Stimulated activated CD8-positive, alpha-beta memory T cell treated with anti-CD3 and anti-CD28 coated beads, Interleukin-4, amount 100 ng/mL, for 48 hours (primary cell): ENCODE measurements around the gene BLOC1S6.

Source experiments
- DNase-seq: peaks from one replicate; pipeline ENCODE4 v3.0.0-alpha.2; 2020

BLOC1S6 gene, protein sequence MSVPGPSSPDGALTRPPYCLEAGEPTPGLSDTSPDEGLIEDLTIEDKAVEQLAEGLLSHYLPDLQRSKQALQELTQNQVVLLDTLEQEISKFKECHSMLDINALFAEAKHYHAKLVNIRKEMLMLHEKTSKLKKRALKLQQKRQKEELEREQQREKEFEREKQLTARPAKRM

GRCh38 chr15:45587095-45587862, at the start of gene BLOC1S6:
TSS of gene BLOC1S6 (plus strand) at chr15:45587379. CDS start at chr15:45587444, 65 bp downstream.
- peak; percentile 92 for DNase-seq

GRCh38 chr15:45539680-45540079, 47.5 kb upstream of the BLOC1S6 start:
- no peak for DNase-seq

GRCh38 chr15:45540531-45540930, 46.6 kb upstream of the BLOC1S6 start:
- no peak for DNase-seq

- no peak for DNase-seq
Observed at GRCh38 chr15:45543051-45543450, 44.1 kb upstream of the BLOC1S6 start.

- no peak for DNase-seq
Observed at GRCh38 chr15:45544266-45545023, 42.7 kb upstream of the BLOC1S6 start.

DNA sequence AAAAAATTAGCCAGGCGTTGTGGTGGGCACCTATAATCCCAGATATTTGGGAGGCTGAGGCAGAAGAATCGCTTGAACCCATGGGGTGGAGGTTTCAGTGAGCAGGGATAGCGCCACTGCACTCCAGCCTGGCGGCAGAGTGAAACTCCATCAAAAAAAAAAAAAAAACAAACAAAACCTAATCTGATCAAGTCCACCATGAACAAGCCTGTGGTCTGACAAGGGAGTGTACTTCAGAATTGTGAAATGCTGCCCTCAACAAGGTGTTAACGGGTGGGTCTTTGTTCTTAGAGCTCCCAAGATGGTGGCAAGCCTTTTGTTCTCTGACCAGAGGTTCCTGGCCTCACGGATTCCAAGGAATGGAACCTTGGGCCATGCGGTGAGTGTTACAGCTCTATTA, 40.4 kb upstream of the BLOC1S6 start:
- DNase-seq: no peak

GRCh38 chr15:45548753-45549520, 38.2 kb upstream of the BLOC1S6 start:
- no peak for DNase-seq

GRCh38 chr15:45549541-45550220, 37.5 kb upstream of the BLOC1S6 start:
- no peak for DNase-seq

- no peak for DNase-seq
Observed at GRCh38 chr15:45550436-45550835, 36.7 kb upstream of the BLOC1S6 start.

DNA sequence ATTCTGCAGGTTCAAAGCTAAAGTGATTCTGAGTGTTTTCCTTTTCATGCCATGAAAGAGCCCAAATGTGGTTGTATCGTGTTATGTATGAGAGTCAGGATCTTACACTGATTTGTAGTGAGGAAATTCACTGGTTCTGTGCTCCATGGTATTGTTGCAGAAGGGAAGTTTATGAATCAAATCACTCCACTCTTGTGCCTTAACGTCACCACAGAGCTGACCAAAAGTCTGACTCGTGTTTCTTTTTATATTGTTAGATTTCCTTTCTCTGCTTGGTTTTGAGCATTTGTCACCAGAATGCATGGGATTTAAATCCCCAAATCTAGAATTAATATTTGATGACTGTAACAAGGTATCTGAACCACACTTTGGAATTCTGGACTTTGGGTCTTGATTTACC, 35.5 kb upstream of the BLOC1S6 start:
- DNase-seq: no peak

DNA sequence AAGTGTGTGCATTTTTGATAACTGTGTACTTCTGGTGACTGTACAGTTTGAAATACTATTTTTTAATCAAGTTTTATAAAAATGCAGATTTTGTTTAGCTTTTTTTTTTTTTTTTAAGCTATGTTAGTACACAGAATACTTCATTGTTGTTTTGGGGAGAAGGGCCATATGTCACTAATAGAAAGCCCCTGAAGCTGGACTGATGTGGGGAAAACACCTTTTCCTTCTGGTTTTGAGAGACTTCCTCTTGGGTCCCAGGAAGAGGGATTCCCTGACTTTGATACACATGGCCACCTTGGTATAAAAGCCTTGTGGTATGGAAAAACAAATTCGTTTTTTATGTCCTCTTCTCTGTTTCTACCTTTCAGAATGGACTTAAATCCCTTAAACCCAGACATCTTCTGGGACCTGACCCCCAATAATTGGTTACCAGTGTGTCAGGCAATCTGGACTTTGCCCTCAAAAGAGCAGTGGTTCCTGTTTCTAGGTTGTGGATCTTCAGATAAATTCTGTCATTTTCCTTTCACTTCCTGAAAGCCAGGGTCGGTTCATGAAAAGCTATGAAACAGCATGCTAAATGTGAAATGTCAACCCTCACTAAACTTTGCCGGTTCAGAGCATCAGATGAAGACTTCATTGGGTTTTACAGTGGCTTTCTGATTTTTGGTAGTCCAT, 31.1 kb upstream of the BLOC1S6 start:
- no peak for DNase-seq

GRCh38 chr15:45572617-45573016, 14.6 kb upstream of the BLOC1S6 start:
- no peak for DNase-seq

DNA sequence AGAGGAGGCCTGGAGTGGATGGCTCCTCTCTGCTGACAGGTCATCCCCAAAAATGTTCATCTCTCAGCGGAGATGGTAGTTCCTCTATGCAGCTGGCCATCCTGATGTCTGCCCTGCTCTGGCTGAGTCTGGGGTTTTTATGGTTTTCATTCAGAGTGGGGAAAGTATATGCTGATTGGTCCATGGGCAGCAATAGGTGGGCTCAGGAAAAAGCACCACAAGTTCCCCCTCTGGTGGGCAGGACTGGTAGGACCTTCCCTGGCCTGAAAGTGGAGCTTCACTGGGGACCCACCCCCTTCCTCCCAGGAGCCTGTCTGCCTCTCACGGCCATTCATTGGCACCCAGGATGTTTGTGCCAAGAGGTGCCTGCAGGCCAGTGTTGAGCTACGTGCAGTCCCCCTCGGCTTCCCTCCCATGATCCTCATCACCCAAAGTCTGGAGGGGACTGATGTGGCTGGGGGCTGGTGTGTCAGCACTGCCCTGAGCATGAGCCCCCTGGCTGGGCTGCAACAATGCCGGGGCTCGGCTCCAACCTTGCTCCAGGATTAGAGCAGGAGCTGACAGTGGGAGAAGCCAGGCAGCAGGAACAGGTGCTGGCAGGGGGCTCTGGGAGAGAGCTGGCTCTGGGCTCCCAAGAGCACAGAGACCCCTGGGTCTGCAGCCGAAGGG, 13.1 kb upstream of the BLOC1S6 start:
- DNase-seq: peak; percentile 50

DNA sequence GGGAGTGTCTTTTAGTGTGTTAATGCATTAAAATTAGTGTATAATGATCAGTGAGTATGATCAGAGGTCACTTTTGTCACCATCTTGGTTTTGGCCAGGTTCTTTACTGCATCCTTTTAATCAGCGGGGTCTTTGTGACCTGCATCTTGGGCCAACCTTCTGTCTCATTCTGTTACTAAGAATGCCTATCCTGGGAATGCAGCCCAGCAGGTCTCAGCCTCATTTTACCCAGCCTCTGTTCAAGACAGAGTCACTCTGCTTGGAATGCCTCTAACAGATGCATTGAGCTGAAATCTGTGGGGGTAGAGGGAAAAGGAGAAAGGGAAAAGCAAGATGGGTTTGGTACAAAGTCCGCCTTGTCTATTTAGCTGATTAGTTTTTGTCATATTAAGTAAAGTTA, 5.3 kb upstream of the BLOC1S6 start:
- DNase-seq: no peak

GRCh38 chr15:45583731-45584639, 3.2 kb upstream of the BLOC1S6 start:
- peak; percentile 30 for DNase-seq

- DNase-seq: no peak
Observed at GRCh38 chr15:45585069-45585791, 1.9 kb upstream of the BLOC1S6 start.

- DNase-seq: no peak
Observed at GRCh38 chr15:45586125-45586524, 1.1 kb upstream of the BLOC1S6 start.

GRCh38 chr15:45586601-45587094, 531 bp upstream of the BLOC1S6 start:
- no peak for DNase-seq

DNA sequence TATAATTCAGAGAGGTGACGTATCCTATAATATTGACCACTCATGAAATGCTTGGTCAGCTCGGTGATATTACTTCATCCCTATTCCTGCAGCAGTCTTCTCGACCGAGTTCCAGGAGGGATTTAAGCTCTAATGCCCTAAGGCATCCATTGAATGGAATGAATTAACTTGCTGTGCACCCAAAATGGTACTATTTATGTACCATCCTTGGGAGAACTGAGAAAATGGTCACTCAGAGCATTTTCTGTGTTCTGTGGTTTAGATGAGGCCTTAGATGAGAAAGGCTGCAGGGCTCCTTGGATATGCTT, 638 bp downstream of the BLOC1S6 start:
- no peak for DNase-seq
